Dedifferentiated amniotic fluid mesenchymal stem cell (primary cell): ENCODE data around the gene FBXW10B.
"Not testable (repeated sequence)": the region's sequence is repeated elsewhere in the genome, so short reads cannot be mapped to it uniquely, and the experiment has no call there.

Experiments
- DNase-seq: peaks from one replicate; pipeline ENCODE4 v3.0.0-alpha.2; 2016; ENCODE audit errors: extremely low spot score

Gene FBXW10B

DNA sequence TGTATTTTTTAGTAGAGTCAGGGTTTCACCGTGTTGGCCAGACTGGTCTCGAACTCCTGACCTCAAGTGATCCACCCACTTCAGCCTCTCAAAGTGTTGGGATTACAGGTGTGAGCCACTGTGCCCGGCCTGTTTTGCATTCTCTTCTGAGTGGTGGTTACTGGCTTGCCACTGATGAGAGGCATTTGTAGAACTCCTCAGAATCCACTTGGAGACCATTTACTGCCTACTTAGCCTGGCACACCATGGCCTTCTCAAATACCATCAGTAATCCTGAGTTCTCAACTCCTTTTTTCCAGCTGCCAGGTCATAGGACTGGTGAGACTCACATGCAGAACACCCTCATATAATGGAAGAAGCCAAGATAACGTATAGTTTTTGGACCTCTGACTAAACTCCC lies 22.5 kb upstream of the FBXW10B start:
- DNase-seq = not testable (repeated sequence)

DNA sequence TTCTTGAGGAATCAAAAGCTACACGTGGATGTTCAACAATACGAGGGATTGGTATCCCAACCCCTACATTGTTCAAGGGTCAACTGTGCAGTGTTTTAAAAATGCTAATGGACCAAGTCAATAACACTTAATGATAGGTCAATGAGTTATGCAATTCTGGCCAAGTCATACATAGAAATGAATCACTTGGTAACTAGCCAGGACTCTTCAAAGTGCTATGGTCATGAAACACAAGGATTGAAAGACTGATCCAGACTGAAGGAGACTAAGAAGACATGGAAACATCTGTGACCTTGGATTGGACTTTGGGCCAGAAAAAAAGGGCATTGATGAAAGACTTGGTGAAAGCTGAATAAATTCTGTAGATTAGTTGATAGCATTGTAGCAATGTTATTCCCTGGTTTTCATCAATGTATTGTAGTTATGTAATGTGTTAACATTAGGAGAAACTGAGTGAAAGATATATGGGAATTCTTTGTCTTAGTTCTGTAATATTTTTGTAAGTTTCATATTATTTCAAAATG lies 11.5 kb upstream of the FBXW10B start:
- DNase-seq = not testable (repeated sequence)

DNA sequence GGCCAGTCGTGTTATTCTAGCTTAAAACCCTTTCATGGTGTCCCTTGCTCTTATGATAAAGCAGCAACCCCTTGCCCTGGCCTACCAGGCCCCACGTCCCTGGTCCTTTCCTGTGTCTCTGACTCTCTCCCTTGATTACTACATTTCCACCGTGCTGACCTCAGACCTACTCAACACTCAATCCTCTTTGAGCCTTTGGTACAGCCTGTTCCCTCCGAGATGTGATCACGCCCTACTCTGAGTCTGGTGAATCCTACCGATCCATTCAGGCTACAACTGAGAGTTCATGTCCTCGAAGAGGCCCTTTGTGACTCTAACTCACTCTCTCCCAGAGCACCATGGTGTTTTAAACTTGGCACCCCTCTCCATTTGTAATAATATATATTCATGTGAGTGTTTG lies 10.5 kb upstream of the FBXW10B start:
- not testable (repeated sequence) for DNase-seq

DNA sequence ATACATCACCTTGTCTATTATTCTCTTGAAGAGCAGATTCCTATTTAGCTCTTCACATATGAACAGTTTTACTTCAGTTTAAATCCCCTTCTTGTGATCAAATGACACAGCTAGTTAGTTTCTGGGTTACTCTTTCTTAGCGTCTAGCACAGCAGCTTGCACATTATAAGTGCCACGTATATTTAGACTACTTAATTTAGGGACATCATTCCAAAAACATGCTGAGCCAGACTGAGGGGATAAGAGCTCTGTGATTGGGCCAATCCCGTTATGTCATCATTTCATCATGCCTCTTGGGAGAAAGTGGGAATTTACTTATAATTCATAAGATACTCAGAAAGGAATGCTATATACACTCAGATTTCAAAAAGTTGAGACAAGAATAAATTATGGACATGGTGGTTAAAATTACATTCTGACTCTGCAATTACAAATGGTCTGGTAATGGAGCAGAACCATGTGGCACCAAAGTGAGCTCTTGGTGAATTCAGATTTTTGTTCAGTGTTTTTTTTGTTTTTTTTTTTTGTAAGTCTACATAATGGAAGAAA lies 4.2 kb upstream of the FBXW10B start:
- DNase-seq = not testable (repeated sequence)

DNA sequence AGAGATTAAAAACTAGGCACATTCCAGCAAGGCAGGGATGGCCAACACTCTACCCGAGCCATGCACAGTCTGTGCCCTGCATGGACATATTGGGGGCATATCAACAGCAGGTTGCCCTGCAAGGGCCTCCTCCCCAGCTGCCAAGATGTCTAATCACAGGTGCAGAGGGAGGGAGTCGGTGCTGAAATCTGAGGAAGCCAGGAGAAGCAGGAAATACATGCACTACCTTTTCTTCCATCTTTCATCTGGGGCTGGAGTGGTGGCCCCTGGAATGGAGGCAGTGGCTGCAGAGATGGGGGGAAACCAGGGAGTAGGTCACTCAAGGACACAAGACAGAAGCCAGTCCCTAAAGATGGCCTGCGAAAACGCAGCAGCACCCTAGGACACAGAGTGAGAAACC lies 3.8 kb upstream of the FBXW10B start:
- not testable (repeated sequence) for DNase-seq

DNA sequence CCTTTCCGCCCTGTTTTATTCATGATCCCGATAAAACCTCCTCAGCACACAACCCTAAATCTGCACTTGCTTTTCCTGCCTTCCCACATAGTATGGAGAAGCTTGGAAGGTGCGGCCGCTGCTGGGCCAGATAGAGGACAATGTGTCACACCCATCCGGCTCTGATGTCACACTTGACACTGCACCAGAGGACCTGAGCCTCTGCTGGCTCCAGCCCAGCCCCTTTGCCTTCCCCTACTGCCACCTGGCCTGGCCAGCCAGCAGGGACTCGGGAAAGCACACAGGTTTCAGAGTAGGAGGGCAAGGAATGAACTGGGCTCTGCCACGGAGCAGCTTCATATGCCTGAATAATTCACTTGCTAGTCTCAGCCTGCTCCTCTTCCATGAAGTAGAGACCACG lies 2.6 kb upstream of the FBXW10B start:
- DNase-seq = not testable (repeated sequence)

DNA sequence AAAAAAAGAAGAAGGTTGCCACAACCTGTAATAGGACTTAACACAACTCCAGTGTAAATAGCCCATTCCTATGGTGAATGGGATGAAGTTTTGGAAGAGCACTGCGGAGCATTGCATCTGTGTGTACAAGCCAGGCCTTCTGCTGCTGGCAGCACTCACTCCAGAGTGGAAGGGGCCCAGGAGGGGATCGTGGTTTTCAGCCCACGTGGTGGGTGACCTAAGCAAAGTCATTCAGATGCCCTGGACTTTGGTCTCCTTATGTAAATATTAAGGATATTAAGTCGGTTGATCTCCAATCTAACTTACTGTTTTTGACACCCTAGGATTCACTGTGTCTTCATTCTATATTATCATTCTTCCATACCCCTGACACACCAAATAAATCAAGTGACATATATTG lies 2.7 kb downstream of the FBXW10B start:
- not testable (repeated sequence) for DNase-seq

DNA sequence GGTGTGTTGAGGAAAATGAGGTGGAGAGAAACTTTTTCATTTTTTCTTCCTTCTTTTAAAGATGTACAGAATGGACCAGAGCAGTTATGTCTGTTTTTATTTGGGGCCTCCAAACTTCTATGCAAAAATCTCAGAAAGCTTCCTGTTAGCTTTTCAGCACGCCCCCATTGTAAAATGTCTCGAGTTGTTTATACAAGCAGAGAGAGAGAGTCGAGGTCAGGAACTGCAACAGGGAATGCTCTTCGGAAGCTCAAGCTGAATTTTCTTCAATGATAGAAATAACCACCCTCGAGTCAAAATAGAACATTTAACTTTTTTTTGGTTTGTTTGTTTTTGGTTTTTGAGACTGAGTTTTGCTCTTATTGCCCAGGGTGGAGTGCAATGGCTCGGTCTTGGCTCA lies 3.7 kb downstream of the FBXW10B start:
- DNase-seq = not testable (repeated sequence)

DNA sequence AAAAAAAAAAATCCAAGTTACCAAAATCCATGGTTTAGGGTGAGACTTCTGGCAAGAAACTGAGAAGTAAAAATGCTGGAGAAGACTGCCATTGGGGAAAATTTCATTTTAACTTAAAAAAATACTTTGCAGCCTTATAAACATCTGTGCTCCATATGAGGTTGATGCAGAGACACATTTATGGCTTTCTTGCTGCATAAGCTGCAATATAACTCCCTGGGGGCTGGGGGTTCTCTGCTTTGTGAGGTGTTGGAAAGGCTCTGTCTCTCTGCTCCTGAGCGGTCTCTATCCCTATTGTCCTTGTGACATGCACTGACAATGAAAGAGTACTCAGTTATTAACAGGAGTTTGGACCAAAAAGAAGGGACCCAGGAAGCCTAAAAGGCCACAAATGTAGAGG lies 6.4 kb downstream of the FBXW10B start:
- not testable (repeated sequence) for DNase-seq

DNA sequence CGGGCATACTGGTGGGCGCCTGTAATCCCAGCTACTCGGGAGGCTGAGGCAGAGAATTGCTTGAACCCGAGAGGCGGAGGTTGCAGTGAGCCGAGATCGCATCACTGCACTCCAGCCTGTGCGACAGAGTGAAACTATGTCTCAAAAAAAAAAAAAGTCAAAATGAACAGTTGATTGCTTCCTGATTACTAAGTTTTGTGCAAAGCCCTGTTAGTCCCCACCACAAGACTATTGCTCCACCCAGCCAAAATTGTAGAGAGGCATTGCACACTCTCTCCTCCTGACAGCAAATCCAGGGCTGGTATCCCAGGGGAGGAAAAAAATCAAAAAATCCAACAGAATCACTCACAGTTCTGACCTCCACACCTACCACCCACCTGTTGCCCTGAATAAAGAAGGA lies 26.5 kb downstream of the FBXW10B start:
- not testable (repeated sequence) for DNase-seq

DNA sequence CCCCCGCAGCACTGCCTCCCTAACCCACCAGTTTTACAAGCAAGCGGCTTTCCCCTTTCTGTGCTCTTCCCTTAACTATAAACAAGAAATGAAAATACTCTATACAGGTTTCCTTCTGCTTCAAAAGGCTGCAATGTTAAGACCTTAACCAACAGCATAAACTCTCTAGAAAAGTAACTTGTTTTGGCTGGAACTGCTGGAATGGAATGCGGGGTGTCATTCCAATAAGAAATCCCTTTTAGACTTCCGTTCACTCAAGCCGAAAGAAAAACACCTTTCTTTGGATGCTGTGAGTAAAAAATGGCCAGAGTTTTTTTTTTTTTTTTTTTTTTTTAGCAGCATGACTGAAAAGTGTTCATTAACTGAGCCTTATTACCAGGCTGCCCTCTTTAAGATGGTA lies 27.5 kb downstream of the FBXW10B start:
- DNase-seq = not testable (repeated sequence)

DNA sequence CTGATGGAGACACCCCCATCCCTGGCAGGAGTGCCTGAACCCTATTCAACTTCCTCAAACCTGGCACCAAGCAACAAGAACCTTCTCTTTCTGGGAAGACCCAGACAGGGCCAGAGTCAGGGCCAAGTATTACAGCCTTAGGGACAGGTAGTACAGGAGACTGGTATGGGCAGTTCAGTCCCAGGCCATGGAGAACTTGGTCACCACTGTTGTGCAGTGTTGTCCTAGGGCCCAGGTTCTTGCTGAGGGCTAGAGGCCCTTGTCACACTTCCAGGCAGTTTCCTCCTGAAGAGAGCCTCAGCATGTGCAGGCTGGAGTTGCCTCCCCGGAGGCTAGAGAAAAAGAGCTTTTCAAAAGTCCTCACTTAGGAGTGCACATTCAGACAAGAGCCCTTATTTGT lies 28.7 kb downstream of the FBXW10B start:
- DNase-seq = not testable (repeated sequence)

DNA sequence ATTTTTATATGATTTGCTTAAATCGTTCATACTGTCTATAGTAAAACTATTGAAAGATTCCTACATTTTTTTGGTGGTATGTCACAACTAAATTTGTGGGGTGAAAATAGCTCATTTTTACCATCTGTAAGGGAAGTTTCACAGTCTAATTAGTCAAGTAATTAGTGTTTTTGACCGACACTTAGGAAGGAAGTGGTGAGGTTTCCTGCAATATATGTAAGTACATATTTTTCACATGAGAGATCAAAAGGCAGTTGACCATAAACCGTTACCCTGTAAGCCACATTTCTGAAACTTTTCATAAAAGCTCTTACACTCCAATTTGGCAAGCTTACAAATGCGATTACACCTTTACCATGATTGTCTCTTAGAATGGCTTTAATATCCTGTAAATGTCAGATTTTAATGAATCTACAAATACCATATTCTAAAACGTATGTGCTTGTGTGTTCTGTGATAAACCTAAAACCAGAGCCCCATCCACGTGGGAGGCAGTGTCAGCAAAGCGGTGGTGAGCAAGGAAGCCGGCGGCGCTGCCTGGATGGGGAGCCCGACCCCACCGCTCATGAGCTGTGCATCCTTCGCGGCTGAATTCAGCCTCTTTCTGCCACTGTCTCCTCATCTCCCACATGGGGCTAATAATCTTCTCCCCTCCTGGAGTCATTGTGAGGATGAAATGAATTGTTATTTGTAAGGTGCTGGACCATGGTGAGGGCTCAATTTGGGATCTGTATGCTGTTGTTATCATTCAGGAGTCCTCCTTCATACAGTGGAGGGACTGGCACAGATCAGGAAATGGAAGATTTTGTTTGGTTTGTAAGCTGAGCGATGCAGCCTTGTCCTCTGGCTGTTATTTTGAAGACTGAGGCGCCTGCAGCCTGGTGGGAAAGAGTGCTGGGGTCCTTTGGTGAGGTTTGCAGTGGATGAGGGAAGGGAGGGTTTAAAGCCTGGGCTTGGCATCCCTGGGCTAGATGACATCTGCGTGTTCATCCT lies 29.7 kb downstream of the FBXW10B start:
- DNase-seq = not testable (repeated sequence)

DNA sequence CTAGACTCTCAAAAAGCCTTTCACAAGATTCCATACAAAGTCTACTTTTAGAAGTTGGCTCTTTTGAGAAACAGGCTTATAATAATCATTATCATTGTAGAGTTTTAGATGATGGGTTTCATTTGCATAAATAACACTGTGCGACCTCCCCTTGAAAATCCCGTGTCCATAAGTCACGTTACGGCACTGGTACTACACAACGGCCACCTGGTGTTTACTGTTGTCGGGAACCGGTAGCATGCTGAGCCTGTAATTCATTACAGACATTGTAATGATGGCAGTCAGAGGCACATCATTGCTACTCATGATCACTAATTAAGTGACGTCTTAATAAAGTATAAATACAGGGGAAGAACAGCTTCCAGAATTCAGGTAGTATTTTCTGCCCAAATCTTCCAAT lies 31.5 kb downstream of the FBXW10B start:
- DNase-seq = not testable (repeated sequence)

DNA sequence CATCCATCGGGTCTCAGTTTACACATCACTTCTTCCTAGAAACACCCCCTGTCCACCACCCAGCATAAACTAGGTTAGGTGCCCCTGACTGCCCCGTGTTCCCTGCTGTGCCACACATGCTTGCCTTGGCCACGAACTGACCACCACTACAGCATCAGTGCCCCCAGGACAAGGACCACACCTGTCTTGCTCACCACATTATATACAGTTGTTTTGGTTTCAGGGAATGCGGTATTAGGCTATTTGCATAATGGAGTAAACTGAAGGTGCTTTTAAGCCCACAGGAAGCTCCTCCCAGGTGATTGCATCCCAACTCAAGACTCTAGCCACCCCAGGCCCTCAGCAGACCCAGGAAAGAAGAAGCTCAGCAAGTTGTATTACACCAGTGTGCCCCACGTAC lies 36.2 kb downstream of the FBXW10B start:
- not testable (repeated sequence) for DNase-seq

DNA sequence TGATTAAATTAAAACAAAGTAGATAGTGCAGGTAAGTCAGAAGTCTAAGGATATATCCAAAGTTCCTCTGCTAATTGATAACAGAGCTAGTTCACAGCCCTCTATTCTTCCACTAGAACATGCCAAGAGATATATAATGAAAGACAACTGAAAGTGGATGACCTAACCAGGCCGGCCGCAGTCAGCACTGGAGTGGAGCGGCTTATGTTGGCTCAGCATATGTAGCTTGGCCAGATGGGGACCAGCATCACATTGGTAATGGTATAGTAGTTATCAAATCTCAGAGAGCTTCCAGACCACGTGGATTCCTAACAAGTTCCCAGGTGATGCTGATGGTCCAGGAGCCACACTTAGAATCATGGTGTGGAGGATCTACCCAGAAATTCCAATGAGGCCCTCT lies 38.0 kb downstream of the FBXW10B start:
- DNase-seq = not testable (repeated sequence)

DNA sequence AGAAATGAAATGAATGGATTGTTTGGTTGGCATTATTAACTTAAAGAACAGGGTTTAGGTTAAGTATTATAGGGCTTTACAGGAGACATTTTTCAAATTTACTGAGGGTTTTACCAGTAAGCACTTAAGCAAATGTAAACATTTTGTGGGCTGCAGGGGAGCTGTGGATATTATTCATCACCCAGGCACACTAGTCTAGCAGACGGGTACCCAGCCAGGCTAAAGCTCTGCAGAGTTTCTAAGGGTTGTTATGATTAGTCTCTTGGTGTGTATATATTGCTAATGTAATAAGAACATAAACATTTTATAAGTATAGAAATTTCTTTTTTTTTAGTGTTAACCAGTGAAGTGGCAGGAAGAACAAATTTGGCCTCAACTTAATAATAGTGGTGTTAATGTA lies 42.7 kb downstream of the FBXW10B start:
- DNase-seq = not testable (repeated sequence)

DNA sequence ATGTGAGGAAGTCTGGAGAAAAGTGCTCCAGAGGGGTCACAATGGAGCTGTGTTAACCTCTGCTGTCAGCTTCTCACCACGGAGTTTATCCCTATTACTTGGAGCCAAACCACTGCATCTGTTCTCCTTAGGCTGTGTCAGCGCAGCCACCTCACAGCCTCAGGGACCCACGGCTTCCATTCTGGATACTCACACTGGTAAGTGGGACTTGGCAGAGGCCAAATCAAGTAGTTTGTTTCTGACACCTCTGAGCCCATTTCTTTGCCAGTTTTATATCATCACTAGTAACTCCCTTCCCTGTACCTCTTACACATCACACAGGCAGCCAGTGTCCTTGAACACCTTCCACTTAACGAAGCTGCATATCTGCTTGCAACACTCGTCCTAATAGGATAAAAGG lies 44.8 kb downstream of the FBXW10B start:
- not testable (repeated sequence) for DNase-seq

DNA sequence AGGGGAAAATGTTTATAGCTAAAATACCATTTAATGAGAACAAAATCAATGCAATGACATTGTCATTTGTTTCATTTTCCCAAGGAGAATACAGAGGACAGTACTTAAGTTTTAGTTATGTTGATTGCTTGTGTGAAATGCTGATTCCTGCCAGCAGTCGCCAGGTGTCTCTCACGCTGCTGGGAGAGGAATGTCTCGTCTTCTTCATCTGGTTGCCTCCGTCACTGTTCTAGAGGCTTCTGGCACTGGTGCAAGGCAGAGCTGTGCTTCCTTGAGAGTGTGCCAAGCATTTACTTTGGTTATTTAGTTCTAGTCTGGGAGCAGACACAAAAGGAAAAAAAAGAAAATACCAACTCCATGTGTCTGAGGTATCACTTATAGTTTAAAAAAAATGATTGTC lies 45.6 kb downstream of the FBXW10B start:
- DNase-seq = not testable (repeated sequence)
